Measurements from ENCODE around the gene EVA1B.

EVA1B gene

GRCh38 chr1:36284061-36284460, 39.4 kb downstream of the EVA1B start:
- DNase-seq (ENCODE audit: low read depth in 1 of 2, low spot score in 1 of 2) = no peak
- in situ Hi-C loops (cut with HindIII; ENCODE audit: low pct_unique_long_range_greater_than_20kb, low sequenced_read_pairs) = no loop called here
- TF ChIP-seq JUND (IDR thresholded peaks at IDR 0.05; ENCODE audit: low read depth) = no peak

DNA sequence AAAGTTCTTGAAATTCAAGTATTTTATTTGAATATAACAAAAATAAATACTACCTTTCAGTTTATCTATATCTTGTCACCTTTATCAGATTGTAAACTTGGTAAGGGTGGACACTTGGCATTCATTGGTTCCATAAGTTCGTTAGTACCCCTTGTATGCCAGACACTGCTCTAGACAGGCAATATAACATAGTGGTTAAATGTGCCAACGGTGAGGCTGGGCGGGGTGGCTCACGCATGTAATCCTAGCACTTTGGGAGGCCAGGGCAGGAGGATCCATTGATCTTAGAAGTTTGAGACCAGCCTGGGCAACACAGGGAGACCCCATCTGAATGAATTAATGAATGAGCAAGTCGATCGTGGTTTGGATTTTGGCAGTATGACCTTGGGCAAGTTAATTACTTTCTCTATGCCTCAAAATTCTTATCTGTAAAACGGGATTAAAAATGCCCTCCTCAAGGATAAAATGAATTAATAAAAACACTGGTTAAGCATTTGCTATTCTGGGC, 43.6 kb downstream of the EVA1B start:
- no peak for TF ChIP-seq JUND (IDR thresholded peaks at IDR 0.05; ENCODE audit: low read depth)
- DNase-seq (ENCODE audit: low read depth in 1 of 2, low spot score in 1 of 2) = no peak
- in situ Hi-C loops (cut with HindIII; ENCODE audit: low pct_unique_long_range_greater_than_20kb, low sequenced_read_pairs) = no loop called here

- DNase-seq (ENCODE audit: low read depth in 1 of 2, low spot score in 1 of 2) = no peak
- TF ChIP-seq JUND (IDR thresholded peaks at IDR 0.05; ENCODE audit: low read depth) = no peak
- in situ Hi-C loops (cut with HindIII; ENCODE audit: low pct_unique_long_range_greater_than_20kb, low sequenced_read_pairs) = no loop called here
Measured at GRCh38 chr1:36279110-36279788, 44.2 kb downstream of the EVA1B start.

DNA sequence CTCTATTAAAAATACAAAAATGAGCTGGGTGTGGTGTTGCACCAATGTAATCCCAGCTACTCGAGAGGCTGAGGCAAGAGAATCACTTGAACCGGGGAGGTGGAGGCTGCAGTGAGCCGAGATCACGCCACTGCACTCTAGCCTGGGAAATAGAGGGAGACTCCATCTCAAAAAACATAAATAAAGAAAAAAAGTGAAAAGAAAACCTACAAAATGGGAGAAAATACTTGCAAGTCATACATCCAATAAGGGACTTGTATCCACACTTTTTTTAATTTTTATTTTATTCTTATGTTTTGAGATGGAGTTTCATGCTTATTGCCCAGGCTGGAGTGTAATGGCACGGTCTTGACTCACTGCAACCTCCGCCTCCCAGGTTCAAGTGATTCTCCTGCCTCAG, 46.8 kb downstream of the EVA1B start:
- no peak for DNase-seq (ENCODE audit: low read depth in 1 of 2, low spot score in 1 of 2)
- in situ Hi-C loops (cut with HindIII; ENCODE audit: low pct_unique_long_range_greater_than_20kb, low sequenced_read_pairs) = no loop called here
- no peak for TF ChIP-seq JUND (IDR thresholded peaks at IDR 0.05; ENCODE audit: low read depth)

- in situ Hi-C loops (cut with HindIII; ENCODE audit: low pct_unique_long_range_greater_than_20kb, low sequenced_read_pairs) = no loop called here
- no peak for DNase-seq (ENCODE audit: low read depth in 1 of 2, low spot score in 1 of 2)
- TF ChIP-seq JUND (IDR thresholded peaks at IDR 0.05; ENCODE audit: low read depth) = no peak
Measured at GRCh38 chr1:36274201-36274600, 49.2 kb downstream of the EVA1B start.

GRCh38 chr1:36273024-36273423, 50.4 kb downstream of the EVA1B start:
- no peak for DNase-seq (ENCODE audit: low read depth in 1 of 2, low spot score in 1 of 2)
- in situ Hi-C loops (cut with HindIII; ENCODE audit: low pct_unique_long_range_greater_than_20kb, low sequenced_read_pairs) = no loop called here
- no peak for TF ChIP-seq JUND (IDR thresholded peaks at IDR 0.05; ENCODE audit: low read depth)

Measured in T47D (cell line).